ENCODE results near the gene SLIT3. TPM values are rescaled to one million over a fixed set of nuclear protein-coding genes. Genes with fewer than 3 reads are reported as not detected.

SLIT3 gene
- total RNA-seq, 1 experiment from 2014 or later, result 0.10 TPM

DNA sequence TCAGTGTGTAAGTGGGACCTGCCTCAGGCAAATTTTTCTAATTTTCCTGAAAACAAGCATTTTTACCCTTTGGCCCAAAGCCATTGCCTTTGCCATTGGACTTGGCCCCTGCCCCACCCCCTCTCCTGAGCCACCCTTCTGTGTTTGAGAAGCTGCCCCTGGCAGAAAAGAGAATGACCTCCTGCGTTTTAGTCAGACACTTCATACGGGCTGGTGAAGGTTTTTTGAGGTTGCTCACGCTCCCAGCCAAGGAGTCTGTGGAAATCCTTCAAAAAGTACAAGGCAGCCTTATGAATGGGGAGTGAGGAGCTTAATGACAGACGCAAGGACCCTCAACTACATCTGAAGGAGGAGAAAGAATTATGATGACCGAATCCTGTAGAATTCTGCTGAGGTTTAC is 308.9 kb downstream of the SLIT3 start (continued):
- TF ChIP-seq, protein P1, sequence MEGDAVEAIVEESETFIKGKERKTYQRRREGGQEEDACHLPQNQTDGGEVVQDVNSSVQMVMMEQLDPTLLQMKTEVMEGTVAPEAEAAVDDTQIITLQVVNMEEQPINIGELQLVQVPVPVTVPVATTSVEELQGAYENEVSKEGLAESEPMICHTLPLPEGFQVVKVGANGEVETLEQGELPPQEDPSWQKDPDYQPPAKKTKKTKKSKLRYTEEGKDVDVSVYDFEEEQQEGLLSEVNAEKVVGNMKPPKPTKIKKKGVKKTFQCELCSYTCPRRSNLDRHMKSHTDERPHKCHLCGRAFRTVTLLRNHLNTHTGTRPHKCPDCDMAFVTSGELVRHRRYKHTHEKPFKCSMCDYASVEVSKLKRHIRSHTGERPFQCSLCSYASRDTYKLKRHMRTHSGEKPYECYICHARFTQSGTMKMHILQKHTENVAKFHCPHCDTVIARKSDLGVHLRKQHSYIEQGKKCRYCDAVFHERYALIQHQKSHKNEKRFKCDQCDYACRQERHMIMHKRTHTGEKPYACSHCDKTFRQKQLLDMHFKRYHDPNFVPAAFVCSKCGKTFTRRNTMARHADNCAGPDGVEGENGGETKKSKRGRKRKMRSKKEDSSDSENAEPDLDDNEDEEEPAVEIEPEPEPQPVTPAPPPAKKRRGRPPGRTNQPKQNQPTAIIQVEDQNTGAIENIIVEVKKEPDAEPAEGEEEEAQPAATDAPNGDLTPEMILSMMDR (IDR thresholded peaks at IDR 0.05 in 2 of 3, conservative IDR thresholded peaks at IDR 0.05 in 1 of 3; ENCODE audit: borderline replicate concordance in 1 of 3, insufficient read depth in 1 of 3, low read depth in 2 of 3, low read length in 2 of 3), result no peak
- TF ChIP-seq YY1 (IDR thresholded peaks at IDR 0.05; ENCODE audit: extremely low read depth, insufficient replicate concordance, low read depth, low read length) (no peak), POLR2A (IDR thresholded peaks at IDR 0.05; ENCODE audit: borderline replicate concordance, extremely low read depth, insufficient read depth, insufficient read length) (no peak)

DNA sequence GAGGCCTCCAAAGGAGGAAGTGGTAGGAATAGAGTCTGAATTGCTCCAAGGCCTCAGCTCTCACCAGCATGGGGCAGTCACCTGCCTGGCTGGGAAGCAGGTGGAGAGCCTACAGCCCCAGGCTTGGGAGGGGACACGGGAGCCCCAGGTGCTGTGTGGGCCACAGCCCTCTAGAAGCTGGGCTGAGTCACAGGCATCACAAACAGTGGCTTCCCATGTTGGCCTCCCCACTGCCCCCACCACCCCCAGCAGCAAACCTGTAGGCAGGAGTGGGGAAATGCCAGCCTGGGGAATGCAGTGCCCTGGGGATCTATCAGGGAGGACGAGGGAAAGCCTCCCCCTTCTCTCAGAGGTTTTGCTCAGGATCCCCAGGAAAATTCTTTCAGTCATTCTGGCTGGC is 309.6 kb downstream of the SLIT3 start:
- Histone ChIP-seq H3K9me3 (ENCODE audit: control insufficient read depth in 1 of 2, insufficient read depth in 1 of 2, low read depth in 1 of 2, low read length in 2 of 2) (no peaks in the 10 kb centered on the region), H3K79me2 (ENCODE audit: insufficient read depth, low read length) (no peaks in the 10 kb centered on the region), H3K4me2 (ENCODE audit: low read length) (no peak overlapping the region), H2AFZ (ENCODE audit: low read depth, low read length, poor library complexity, severe bottlenecking) (no peak overlapping the region), H3K36me3 (ENCODE audit: control insufficient read depth in 1 of 2, insufficient read depth in 2 of 2, low read length in 2 of 2) (no peaks in the 10 kb centered on the region), H3K9ac (ENCODE audit: low read length) (no peak overlapping the region), H3K4me3 (replicated peaks in 1 of 2; ENCODE audit: low read depth in 1 of 2, low read length in 2 of 2) (no peak overlapping the region), H3K9me2 (ENCODE audit: insufficient read depth) (no peaks in the 10 kb centered on the region), H3K4me1 (ENCODE audit: control insufficient read depth in 1 of 2, insufficient read depth in 2 of 2, low read length in 2 of 2) (no peaks in the 10 kb centered on the region), H3K27ac (ENCODE audit: low read depth, low read length) (no peak overlapping the region), H4K20me1 (ENCODE audit: insufficient read depth) (no peaks in the 10 kb centered on the region), H3K27me3 (ENCODE audit: insufficient read depth, low read length) (peaks cover 57% of the 10 kb centered on the region)
- DNase-seq (ENCODE audit: low read depth, low spot score), result no peak
- no TSS peak for BruUV-seq (replicated peaks)
- TF ChIP-seq, protein P2, sequence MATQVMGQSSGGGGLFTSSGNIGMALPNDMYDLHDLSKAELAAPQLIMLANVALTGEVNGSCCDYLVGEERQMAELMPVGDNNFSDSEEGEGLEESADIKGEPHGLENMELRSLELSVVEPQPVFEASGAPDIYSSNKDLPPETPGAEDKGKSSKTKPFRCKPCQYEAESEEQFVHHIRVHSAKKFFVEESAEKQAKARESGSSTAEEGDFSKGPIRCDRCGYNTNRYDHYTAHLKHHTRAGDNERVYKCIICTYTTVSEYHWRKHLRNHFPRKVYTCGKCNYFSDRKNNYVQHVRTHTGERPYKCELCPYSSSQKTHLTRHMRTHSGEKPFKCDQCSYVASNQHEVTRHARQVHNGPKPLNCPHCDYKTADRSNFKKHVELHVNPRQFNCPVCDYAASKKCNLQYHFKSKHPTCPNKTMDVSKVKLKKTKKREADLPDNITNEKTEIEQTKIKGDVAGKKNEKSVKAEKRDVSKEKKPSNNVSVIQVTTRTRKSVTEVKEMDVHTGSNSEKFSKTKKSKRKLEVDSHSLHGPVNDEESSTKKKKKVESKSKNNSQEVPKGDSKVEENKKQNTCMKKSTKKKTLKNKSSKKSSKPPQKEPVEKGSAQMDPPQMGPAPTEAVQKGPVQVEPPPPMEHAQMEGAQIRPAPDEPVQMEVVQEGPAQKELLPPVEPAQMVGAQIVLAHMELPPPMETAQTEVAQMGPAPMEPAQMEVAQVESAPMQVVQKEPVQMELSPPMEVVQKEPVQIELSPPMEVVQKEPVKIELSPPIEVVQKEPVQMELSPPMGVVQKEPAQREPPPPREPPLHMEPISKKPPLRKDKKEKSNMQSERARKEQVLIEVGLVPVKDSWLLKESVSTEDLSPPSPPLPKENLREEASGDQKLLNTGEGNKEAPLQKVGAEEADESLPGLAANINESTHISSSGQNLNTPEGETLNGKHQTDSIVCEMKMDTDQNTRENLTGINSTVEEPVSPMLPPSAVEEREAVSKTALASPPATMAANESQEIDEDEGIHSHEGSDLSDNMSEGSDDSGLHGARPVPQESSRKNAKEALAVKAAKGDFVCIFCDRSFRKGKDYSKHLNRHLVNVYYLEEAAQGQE (IDR thresholded peaks at IDR 0.05; ENCODE audit: low read depth), result no peak
- TF ChIP-seq TCF7L2 (IDR thresholded peaks at IDR 0.05; ENCODE audit: borderline replicate concordance, extremely low read depth, insufficient read depth, insufficient read length), result no peak
- TF ChIP-seq, protein P3, sequence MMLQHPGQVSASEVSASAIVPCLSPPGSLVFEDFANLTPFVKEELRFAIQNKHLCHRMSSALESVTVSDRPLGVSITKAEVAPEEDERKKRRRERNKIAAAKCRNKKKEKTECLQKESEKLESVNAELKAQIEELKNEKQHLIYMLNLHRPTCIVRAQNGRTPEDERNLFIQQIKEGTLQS (IDR thresholded peaks at IDR 0.05), result no peak
- no peak for TF ChIP-seq JUND (IDR thresholded peaks at IDR 0.05)
- no peak for TF ChIP-seq POLR2AphosphoS5 (IDR thresholded peaks at IDR 0.05; ENCODE audit: low read depth, low read length)
- TF ChIP-seq ZFX (IDR thresholded peaks at IDR 0.05), result no peak
- TF ChIP-seq CEBPB (IDR thresholded peaks at IDR 0.05; ENCODE audit: low read depth), result no peak
- no peak for TF ChIP-seq ELF1 (IDR thresholded peaks at IDR 0.05; ENCODE audit: borderline replicate concordance, low read depth)
- TF ChIP-seq, protein P4, sequence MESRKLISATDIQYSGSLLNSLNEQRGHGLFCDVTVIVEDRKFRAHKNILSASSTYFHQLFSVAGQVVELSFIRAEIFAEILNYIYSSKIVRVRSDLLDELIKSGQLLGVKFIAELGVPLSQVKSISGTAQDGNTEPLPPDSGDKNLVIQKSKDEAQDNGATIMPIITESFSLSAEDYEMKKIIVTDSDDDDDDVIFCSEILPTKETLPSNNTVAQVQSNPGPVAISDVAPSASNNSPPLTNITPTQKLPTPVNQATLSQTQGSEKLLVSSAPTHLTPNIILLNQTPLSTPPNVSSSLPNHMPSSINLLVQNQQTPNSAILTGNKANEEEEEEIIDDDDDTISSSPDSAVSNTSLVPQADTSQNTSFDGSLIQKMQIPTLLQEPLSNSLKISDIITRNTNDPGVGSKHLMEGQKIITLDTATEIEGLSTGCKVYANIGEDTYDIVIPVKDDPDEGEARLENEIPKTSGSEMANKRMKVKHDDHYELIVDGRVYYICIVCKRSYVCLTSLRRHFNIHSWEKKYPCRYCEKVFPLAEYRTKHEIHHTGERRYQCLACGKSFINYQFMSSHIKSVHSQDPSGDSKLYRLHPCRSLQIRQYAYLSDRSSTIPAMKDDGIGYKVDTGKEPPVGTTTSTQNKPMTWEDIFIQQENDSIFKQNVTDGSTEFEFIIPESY (IDR thresholded peaks at IDR 0.05; ENCODE audit: extremely low read depth, insufficient replicate concordance, low read length), result no peak
- TF ChIP-seq EZH2phosphoT487 (IDR thresholded peaks at IDR 0.05; ENCODE audit: borderline replicate concordance), result no peak
- no peak for TF ChIP-seq EGR1 (IDR thresholded peaks at IDR 0.05; ENCODE audit: low read depth)
- TF ChIP-seq EZH2 (IDR thresholded peaks at IDR 0.05), result no peak
- no peak for TF ChIP-seq CBX3 (IDR thresholded peaks at IDR 0.05; ENCODE audit: low read depth)
- ATAC-seq, result no peak
- POLR2A ChIA-PET, result no interaction called here
- RAD21 ChIA-PET (ENCODE audit: low non-redundant PET in 1 of 2, low total read pairs in 2 of 2, uncharacterized antibody in 2 of 2, unreplicated experiment in 2 of 2), result no interaction called here
- intact Hi-C loops (cut with micrococcal nuclease), result no loop called here
- CTCF ChIA-PET, result interaction anchor here (1.7 kb wide), 1 partner anchor 311 kb away, joined by 3 read pairs; no protein-coding TSS in a partner anchor

Measured in HCT116 (cell line).